ENCODE data around the gene SMAD3.
"Not testable (repeated sequence)": the region's sequence is repeated elsewhere in the genome, so short reads cannot be mapped to it uniquely, and the experiment has no call there.

Gene SMAD3

DNA sequence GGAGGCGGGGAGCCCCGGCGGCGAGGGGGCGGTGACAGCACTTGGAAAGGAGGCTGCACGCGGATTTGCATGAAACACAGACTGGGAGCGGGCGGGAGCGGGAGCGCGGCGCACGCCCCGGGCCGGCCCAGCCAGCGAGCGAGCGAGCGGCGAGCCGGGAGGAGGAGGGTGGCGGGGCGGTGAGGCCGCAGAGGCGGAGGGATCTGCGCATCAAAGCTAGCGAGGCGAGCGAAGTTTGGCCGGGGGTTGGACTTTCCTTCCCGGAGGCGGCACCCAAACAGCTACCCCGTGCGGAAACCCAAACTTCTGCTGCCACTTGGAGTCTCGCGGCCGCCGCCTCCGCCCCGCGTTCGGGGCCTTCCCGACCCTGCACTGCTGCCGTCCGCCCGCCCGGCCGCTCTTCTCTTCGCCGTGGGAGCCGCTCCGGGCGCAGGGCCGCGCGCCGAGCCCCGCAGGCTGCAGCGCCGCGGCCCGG is at the start of gene SMAD3:
TSS of gene SMAD3 (plus strand) at position 72 of the 475 bp plus-strand sequence. CDS start 553 bp downstream, outside the sequence.
- DNase-seq (ENCODE audit: low read depth, low spot score): no peak

DNA sequence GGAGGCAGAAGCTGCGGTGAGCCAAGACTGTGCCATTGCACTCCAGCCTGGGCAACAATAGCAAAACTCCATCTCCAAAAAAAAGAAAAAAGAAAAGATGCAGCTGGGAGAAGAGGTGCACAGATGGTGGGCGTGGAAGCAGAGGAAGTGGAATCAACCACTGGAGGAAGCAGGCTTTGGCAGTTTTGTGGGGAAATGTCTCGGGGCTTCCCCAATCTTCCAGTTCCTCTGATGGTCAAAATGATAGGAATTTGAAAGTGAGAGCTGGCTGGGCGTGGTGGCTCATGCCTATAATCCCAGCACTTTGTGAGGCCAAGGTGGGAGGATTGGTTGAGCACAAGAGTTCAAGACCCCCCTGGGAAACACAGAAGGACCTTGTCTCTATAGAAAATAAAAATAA is 48.1 kb upstream of the SMAD3 start:
- no peak for DNase-seq (ENCODE audit: low read depth, low spot score)

DNA sequence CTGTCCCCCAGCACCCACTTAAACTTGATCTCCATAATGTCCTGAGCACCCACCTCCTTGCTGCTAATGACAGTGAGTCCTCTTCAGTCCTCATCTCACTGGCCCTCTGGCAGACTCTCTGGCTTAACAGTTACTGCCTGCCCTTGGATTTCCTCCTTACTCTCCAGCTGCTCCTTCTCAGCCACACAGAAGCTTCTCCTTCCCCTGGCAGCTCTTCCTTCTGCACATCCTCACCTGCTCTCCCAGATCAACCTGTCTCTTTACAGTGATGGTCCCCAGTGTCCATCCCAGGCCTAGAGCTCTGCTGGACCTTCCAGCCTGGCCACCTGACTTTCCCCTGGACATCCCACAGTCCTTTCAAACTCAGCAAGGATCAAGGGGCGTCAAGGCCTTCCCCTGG is 47.4 kb upstream of the SMAD3 start:
- no peak for DNase-seq (ENCODE audit: low read depth, low spot score)

DNA sequence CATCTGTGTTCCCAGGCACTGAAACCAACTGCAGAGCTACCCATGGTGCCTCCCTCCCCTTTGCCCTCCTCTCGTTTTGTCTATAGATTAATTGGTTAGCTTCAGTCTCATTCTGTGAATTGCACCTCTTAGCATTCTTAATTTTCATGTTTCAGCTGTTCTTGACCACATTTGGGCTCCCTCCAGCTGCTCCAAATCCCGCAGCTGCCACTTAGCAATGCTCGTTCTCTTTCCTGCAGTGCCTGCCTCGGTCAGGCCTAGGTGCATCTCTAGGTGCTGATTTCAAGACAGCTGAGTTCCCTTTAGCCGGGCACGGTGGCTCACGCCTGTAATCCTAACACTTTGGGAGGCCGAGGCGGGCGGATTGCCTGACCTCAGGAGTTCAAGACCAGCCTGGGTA is 47.0 kb upstream of the SMAD3 start:
- no peak for DNase-seq (ENCODE audit: low read depth, low spot score)

DNA sequence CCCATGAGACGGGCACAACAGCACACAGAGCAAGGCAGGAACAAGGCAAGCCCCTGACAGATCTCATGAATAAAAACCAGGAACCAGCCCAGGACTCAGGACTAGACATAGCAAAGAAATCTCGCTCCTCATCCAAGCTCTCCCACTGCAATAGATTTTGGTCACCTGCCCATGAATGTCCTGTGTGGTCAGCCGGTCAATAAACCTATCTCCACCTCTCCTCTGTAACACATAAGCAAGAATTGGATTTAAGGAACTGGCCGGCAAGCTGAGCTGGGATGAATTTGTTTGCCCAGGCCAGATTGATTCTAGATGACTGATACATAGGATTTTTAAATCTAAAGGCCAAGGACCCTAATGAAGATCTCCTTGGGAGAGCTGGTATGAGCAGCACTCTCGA is 46.3 kb upstream of the SMAD3 start:
- DNase-seq (ENCODE audit: low read depth, low spot score): no peak

DNA sequence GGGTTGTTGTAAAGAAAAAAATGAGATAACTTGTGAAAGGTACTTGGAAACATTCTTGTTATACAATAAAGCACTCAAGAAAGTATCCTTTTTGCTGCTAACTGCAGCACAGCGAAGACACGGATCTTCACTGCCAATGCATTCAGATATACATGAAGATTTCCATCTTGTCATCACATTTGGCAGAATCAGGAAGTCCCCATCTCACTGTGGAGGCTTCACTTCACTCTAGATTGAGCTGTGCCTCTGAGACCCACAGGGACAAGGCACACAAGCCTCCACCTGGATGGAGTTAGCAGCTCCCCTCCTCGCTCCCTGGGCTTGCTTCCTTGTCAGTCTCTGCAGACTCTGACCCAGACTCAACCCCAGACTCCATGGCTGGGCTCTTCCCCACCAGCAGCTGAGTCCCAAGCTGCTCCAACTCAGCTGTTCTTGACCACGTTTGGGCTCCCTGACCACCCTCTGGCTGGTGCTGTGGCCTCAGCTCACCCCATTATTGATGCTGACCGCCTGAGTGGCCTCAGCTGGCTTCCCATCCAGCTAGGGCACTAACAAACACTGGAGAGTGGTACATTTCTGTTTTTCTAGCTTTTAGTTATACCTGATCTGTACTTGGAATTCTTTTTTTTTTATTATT is 45.4 kb upstream of the SMAD3 start:
- DNase-seq (ENCODE audit: low read depth, low spot score): no peak

DNA sequence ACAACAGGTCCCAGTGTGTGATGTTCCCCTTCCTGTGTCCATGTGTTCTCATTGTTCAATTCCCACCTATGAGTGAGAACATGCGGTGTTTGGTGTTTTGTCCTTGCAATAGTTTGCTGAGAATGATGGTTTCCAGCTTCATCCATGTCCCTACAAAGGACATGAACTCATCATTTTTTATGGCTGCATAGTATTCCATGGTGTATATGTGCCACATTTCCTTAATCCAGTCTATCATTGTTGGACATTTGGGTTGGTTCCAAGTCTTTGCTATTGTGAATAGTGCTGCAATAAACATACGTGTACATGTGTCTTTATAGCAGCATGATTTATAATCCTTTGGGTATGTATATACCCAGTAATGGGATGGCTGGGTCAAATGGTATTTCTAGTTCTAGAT is 44.7 kb upstream of the SMAD3 start:
- not testable (repeated sequence) for DNase-seq (ENCODE audit: low read depth, low spot score)

DNA sequence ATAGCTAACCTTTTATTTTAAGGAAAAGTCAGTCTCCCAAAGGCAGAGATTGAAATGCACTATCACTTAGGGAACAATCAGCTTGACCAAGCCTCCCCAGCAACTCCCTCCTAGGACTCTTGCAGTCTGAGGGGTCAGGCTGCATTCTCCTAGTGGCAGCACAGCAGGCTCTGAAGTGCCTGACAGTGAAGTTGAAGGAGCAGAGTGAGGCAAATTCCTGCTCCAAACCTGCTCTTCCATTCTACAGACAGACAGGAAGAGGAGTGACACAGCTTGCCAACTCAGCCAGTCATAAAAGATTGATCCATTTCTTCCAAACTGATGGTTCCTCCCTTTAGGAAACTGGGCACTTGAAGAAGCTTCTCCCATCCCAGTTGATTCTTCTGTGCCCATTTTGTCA is 43.9 kb upstream of the SMAD3 start:
- no peak for DNase-seq (ENCODE audit: low read depth, low spot score)

DNA sequence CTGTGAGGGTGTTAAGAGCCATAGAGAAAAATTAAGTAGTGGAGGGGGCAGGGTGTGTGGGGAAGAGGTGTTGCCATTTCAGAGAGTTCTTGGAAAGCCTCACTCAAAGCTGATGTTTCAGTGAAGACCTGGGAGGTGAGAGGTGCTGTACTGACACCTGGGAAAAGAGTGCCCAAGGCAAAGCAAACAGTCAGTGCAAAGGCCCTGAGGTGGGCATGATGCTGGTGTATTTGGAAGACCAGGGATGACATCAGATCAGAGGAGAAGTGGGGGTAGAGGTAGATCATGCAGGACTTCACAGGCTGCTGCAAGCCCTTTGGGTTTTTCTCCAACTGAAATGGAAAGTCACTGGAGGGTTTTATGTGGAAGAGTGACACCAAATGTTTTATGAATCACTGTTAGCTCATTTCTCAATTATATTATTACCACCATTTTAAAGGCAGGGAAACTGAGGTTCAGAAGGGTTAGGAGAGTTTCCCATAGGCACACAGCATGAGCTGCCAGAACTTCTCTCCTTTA is 42.8 kb upstream of the SMAD3 start:
- DNase-seq (ENCODE audit: low read depth, low spot score): no peak

DNA sequence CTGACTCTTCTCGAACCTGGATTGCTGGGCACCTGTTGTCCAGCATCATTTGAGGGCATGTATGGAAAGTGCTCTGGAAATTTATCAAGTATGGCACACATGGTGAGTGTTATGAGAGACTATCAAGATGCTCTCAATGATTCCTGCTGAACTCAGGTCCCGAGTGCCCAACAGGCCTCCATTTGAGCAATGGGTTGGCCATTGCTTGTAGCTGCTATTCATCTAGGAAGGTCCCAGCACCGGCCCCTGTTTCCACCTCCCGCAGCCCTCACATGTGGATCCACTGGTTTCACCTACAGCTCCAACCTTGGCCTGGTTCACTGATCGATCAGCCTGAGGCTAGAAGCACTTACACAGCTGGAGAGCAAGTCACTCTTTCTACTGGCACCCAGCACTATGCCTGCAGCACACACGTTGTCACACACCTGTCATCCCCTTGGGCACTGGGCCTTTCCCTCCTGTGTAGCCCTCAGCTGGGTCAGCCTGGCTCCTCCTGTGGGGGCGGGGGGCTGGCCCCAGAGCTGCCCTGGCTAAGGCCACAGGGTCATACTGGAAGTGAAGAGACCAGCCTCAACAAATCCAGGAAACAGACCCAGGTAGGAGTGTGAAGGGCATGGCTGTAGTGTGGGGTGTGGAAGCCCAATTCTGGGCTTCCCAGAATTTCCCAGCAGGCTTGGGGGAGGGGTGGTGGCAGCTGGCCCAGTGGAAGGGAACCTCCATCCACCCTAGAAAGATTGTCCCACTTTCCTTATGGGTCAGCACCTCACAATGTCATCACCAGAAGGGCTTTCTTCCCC is 41.7 kb upstream of the SMAD3 start:
- DNase-seq (ENCODE audit: low read depth, low spot score): no peak

DNA sequence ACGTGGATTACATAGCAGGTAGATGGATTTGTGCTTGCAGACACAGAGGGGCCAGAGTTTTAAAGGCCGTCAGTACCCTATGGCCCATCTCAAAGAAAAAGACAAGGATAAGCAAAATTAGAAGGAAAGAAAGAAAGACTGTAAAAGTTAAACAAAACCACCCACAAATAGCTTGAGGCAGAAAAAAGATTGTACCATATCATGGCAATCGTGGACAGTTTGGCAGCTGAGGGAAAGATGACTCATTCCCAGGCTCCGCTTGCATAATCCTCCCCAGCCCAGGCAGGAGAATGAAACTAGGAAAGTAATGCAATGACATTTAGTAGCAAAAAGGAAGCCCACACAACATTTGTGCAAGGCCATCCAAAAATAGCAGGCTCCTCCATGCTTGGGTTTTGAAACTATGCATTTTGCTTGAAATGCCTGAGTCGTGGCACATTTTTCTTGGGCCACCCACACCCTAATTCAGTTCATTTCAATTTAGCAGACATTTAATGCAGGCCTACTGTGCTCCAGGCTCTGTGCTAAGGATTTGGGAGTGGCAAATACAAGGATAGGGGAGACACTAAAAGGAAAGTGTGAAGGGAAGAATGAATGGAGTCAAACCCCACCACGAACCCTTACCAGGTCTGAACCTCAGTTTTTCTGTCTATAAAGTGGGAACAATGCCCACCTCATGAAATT is 40.9 kb upstream of the SMAD3 start:
- no peak for DNase-seq (ENCODE audit: low read depth, low spot score)

DNA sequence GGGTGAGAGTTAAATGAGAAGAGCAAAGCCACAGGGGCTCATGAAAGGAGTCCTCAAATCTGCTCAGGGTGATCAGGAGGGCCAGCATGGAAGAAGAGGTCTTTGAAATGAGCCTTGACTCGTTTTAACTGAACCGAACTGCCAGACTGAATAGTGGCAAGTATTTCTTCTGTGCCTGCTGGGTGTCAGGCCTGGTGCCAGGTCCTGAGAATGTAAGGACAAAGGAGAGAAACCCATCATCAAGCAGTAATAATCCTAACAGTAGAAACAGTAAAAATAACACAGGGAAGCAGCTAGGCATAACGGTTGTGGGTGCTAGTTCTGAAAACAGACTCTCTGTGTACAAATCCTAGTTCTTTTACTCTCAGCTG is 40.4 kb upstream of the SMAD3 start:
- no peak for DNase-seq (ENCODE audit: low read depth, low spot score)

DNA sequence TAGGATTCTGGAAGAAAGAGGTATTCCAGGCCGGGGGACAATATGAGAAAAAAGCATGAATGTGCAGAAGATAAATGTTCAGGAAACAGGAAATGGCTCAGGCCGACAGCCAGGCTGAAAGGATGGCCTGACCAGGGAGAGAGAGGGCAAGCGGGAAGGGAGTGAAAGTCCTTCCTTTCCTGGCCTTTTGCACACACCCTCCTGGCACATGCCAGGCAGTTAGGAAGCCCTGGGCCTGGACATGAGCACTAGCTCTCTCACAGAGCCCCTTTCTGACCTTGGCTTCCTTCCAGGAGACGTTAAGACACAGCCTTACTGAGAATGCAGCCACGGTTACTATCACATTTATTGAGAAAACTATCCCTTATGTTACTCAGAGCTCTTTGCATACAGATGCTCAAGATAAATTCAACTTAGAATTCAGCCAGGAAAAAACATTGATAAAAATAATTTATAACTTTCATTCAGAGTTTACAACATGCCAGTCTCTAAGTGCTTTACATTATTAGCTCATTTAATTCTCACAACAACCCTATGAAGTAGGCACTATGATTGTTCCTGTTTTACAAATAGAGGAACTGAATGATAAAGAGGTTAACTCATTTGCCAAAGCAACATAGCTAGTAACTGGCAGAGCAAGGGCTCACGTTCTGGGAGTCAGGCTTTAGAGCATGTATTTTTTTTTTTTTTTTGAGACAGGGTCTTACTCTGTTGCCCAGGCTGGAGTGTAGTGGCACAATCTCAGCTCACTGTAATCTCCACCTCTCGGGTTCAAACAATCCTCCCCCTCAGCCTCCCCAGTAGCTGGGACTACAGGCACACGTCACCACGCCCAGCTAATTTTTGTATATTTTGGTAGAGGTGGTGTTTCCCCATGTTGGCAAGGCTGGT is 39.4 kb upstream of the SMAD3 start:
- no peak for DNase-seq (ENCODE audit: low read depth, low spot score)

DNA sequence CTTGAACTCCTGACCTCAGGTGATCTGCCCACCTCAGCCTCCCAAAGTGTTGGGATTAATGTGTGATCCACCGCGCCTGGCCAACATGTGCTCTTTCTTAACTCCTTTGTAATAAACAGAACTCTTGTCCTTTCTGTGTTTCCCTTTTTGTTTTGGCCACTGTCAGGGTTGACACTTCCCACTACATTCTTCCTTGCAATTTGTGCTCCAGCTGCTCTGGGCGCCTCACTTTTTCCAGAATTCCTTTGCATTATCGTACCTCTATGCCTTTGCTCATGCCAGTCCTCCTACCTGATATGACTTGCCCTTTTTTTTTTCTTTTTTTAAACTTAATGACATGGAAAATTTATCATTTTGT is 38.8 kb upstream of the SMAD3 start:
- no peak for DNase-seq (ENCODE audit: low read depth, low spot score)

DNA sequence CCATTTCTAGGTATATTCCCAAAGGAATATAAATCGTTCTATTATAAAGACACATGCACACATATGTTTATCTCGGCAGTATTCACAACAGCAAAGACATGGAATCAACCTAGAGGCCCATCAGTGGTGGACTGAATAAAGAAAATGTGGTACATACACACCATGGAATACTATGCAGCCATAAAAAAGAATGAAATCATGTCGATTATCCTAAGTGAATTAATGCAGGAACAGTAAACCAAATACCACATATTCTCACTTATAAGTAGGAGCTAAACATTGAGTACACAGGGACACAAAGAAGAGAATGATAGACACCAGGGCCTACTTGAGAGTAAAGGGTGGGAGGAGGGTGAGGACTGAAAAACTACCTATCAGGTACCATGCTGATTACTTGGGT is 37.0 kb upstream of the SMAD3 start:
- not testable (repeated sequence) for DNase-seq (ENCODE audit: low read depth, low spot score)

DNA sequence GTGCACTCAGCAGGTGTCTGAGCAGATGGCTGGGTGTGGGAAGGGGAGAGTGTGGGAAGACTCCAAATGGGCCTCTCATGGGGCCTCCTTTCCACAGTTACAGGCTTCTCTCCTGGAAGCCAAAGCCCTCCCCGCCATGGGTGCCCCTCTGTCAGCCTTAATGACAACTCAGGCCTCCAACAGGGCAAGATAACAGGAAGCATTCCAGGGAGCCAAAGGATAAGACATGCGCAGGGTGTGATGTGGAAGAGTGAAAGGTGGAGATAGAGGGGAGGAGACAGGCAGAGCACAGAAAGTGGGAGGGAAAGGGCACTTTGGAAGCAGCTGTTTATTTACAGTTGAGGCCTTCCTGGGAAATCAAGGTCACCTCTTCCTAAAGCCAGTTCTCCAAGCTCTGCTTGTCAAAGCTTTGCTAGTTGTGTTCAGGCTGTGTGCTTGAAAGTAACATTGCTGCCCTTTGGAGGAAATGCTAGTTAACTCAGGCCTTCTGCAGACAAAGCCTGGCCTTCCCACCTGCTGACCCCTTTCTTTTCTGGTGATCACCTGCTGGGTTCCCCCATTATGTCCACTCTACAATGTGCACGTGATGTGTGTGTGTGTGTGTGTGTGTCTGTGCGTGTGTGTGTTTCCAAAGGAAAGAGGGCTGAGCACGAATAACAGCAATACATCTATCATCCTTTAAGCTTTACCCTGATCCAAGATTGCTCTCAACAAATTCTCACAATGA is 35.2 kb upstream of the SMAD3 start:
- DNase-seq (ENCODE audit: low read depth, low spot score): no peak

DNA sequence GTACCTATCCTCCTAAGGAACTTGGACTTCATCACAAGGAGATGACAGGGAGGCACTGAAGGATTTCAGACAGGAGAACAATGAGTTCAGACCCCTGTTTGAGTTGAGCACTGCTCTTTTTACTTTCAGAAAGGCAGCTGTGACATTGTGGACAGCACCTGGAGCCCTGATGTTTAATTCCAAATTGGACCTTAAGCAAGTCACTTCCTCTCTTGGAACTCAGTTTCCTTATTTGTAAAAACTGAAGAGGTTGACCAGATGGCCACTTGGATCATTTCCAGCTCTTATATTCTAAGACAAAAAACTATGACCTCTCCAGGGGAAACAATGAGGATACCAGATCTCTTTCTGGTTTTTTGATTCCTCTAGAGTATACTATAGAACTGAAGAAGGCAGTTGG is 34.1 kb upstream of the SMAD3 start:
- DNase-seq (ENCODE audit: low read depth, low spot score): no peak

DNA sequence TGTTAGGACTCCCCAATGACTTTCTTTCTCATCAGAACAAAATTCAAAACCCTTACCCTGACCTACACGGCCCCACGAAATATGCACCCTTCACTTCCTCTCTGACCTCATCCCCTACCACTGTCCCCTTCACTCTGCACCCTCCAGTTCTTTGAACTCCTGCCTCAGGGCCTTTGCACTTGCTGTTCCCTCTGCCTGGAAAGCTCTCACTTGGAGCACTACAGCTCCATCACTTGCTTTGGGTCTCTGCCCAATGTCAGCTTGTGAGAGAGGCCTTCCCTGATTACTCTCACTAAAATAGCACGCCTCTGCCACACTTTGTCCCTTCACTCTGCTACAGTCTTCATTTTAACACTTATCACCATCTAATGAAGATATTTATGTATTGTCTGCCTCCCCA is 32.8 kb upstream of the SMAD3 start:
- DNase-seq (ENCODE audit: low read depth, low spot score): no peak

DNA sequence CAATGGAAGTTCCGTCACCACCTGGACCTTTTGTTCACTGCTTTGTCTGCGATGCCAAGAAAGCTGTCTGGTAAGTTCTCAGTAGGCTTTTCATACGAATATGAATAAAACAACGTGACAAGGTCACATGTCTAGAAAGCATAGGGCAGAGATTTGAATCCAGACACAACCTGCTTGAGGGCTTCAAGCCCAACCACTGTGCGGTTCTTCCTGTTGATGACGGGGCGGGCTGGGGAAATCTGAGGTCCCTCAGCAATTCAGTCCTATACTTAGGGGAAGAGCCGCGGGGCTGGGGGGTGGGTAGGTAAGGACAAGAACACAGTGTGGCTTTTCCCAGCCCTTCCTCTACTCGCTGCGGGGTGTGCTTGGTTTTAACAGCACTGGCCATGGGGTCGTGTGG is 32.4 kb upstream of the SMAD3 start:
- no peak for DNase-seq (ENCODE audit: low read depth, low spot score)

DNA sequence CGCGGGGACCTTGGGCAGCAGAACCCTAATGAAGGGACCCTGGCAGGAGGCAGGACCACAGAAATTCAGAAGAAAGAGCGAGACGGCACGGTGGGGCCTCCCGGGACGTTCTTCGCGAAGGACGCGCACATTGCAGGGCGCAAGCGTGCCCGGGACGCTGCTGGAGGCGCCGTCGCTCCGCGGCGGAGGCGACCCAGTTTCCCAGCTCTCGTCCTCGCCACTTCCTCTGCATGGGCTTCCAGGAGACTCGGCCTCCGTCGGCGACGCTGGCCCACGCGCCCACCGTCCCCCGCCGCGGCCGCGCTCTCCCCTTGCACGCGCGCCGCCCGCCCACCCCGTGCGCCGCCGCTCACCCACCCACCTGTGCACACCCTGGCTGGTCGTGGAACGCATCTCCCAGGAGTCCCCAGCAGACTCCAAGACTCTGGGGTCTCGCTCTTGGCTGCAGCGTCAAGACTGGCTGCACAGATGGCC is 31.8 kb upstream of the SMAD3 start:
- DNase-seq (ENCODE audit: low read depth, low spot score): no peak

DNA sequence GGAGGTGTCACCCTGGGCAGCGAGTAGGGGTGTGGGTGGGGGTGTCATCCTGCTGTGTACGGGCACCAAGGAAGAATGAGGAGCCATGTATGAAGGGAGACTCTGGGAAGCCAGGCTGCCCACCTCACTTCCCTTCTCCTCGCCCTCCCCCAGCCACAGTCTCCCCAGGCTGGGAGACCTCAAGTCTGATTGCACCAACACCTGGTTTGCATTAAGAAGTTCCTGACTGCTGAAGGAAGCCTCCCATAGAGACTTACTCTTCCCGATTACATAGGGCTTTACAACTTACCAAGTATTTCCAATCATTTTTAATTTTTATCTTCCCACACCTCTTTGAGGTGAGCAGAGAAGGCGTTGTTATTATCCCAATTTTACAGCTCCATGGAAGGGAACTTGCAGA is 29.5 kb upstream of the SMAD3 start:
- DNase-seq (ENCODE audit: low read depth, low spot score): no peak
